GM23248 (cell line): ENCODE measurements around the gene TMEM80. TPM values are rescaled to one million over a fixed set of nuclear protein-coding genes. Genes with fewer than 3 reads are reported as not detected.

Source experiments
- DNase-seq: peaks from one replicate; pipeline ENCODE4 v3.0.0-alpha.2; 2015
- H2AFZ ChIP-seq: fragments of 200-600 bp; sonication (generic); 2 replicates; pipeline ENCODE4 v1.6.1; 2016; ENCODE audit warnings: antibody characterized with exemption
- H3F3A ChIP-seq: fragments of 200-600 bp; sonication (generic); 2 replicates; pipeline ENCODE4 v1.6.1; 2016; ENCODE audit warnings: mild to moderate bottlenecking, antibody characterized with exemption, mixed run types; ENCODE audit not compliant: insufficient read depth
- H3K27ac ChIP-seq: fragments of 200-600 bp; sonication (generic); 2 replicates; pipeline ENCODE4 v1.5.1; 2016; ENCODE audit warnings: mild to moderate bottlenecking
- H3K27me3 ChIP-seq: fragments of 200-600 bp; sonication (generic); replicated peaks from 2 replicates; pipeline ENCODE4 v1.6.1; 2016; ENCODE audit warnings: mild to moderate bottlenecking; ENCODE audit not compliant: insufficient read depth
- H3K36me3 ChIP-seq: fragments of 200-600 bp; sonication (generic); 2 replicates; pipeline ENCODE4 v1.6.1; 2016; ENCODE audit warnings: low read depth, mild to moderate bottlenecking
- H3K4me1 ChIP-seq: fragments of 200-600 bp; sonication (generic); 2 replicates; pipeline ENCODE4 v1.6.1; 2016; ENCODE audit warnings: mild to moderate bottlenecking; ENCODE audit not compliant: insufficient read depth
- H3K4me2 ChIP-seq: fragments of 200-600 bp; sonication (generic); one replicate; pipeline ENCODE4 v1.6.1; 2016; ENCODE audit warnings: mild to moderate bottlenecking; ENCODE audit not compliant: unreplicated experiment
- H3K4me3 ChIP-seq: fragments of 200-600 bp; sonication (generic); 2 replicates; pipeline ENCODE4 v1.5.1; 2016; ENCODE audit warnings: mild to moderate bottlenecking
- H3K79me2 ChIP-seq: fragments of 200-600 bp; sonication (generic); 2 replicates; pipeline ENCODE4 v1.6.1; 2016; ENCODE audit warnings: mild to moderate bottlenecking; ENCODE audit not compliant: insufficient read depth
- H3K9ac ChIP-seq: fragments of 200-600 bp; sonication (generic); 2 replicates; pipeline ENCODE4 v1.6.1; 2016; ENCODE audit warnings: mild to moderate bottlenecking
- H3K9me2 ChIP-seq: fragments of 200-600 bp; sonication (generic); 2 replicates; pipeline ENCODE4 v1.6.1; 2016; ENCODE audit warnings: mixed run types, mild to moderate bottlenecking, moderate library complexity; ENCODE audit not compliant: insufficient read depth
- H3K9me3 ChIP-seq: fragments of 200-600 bp; sonication (generic); one replicate; pipeline ENCODE4 v1.6.1; 2017; ENCODE audit warnings: low read depth
- H4K20me1 ChIP-seq: fragments of 200-600 bp; sonication (generic); 2 replicates; pipeline ENCODE4 v1.6.0; 2016; ENCODE audit not compliant: insufficient read depth
- EZH2 ChIP-seq: fragments of 200-600 bp; sonication (generic); IDR thresholded peaks from 2 replicates; pipeline ENCODE4 v1.6.1; 2018; ENCODE audit warnings: antibody characterized with exemption, mild to moderate bottlenecking; ENCODE audit not compliant: insufficient read depth, poor library complexity, severe bottlenecking
- EZH2phosphoT487 ChIP-seq: fragments of 200-600 bp; sonication (generic); IDR thresholded peaks from 2 replicates; pipeline ENCODE4 v1.6.1; 2018; ENCODE audit warnings: antibody characterized with exemption, moderate library complexity, mild to moderate bottlenecking, low read depth; ENCODE audit not compliant: insufficient read depth
- WGBS, 2 experiments: methylation state at CpG; one replicate each; pipeline ENCODE4 v1.1.6; 2015 to 2017; ENCODE audit warnings: low lambda C conversion rate in 2 of 2, low coverage in 1 of 2; ENCODE audit errors: missing lambda C conversion rate in 2 of 2; 5-methylcytosine and 5-hydroxymethylcytosine counted together
- in situ Hi-C: fragments of 300-500 bp; cut with MboI; formaldehyde crosslinking; loops from 2 replicates; pipeline ENCODE4 v1.15.0; 2020
- polyA plus RNA-seq: library from polyadenylated mRNA; unstranded; fragments of >200 nt; fragmentation: Nextera tagmentation; extraction: Ambion mirVana; gene quantifications from 2 replicates; pipeline ENCODE4 v1.2.1, GENCODE V29; 2016
- total RNA-seq: library from RNA; depleted of rRNA; stranded (reverse); fragments of >200 nt; shearing (Covaris generic); gene quantifications from 2 replicates; pipeline ENCODE4 v1.2.3, GENCODE V29; 2014

TMEM80 gene
- total and polyA plus RNA-seq, 2 experiments from 2014 or later, result 27.0 to 50.1 TPM

DNA sequence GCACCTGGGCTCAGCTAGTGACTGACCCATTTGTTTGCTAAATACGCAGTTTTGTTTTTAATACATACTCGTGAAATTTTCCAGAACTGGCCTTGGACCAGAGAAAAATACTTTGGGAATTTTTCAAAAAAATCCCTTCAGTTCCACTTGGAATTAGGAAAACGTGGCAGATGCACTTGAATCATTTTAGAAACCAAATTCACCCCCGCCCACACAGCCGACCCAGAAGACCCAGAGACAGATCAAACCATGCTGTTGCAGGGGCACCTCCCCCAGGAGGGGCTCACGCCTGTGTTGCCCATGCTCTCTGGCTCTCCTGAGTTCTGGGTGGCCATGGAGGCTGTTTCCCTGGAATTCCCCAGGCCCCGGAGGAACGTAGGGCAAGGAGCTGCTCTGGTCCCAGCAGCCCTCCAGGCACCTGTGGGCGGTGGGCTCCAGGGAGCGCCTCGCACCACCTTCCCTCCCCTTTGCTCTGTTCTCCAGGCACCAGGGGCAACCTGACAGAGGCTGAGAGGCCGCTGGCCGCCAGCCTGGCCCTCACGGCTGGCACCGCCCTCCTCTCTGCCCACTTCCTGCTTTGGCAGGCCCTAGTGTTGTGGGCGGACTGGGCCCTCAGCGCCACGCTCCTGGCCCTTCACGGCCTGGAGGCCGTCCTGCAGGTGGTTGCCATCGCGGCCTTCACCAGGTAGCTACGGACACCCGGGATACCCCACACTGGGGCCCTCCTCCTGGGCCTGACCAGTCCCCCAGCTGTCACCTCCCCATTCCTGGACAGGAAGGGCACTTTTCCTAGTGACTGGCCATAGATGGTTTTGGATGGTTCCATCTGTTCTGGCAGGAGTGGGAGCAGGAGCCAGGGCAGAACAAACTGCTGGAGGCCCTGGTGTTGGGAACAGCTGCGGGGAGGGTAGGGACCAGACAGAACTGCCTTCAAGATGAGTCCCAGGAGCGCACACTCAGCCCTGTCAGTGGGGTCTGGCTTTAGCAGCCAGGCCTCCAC lies 7.1 kb downstream of the TMEM80 start:
- peaks cover 22% of the 10 kb centered on the region for H3K4me1 ChIP-seq
- H3K27ac ChIP-seq, result peak overlapping the region; percentile 30; the same call in 1 of the 2 replicates
- peaks cover 77% of the 10 kb centered on the region for H3K79me2 ChIP-seq
- H3K9ac ChIP-seq, result peak overlapping the region; percentile 35
- H3K4me2 ChIP-seq, result peak overlapping the region; percentile 17
- H2AFZ ChIP-seq, result no peak overlapping the region
- in situ Hi-C loops, result no loop called here
- H3K9me2 ChIP-seq, result no peaks in the 10 kb centered on the region
- peak; percentile 61 for DNase-seq
- peaks cover 19% of the 10 kb centered on the region for H3F3A ChIP-seq
- H3K9me3 ChIP-seq, result no peaks in the 10 kb centered on the region
- H3K4me3 ChIP-seq, result peak overlapping the region; percentile 20; the same call in 1 of the 2 replicates
- WGBS, 2 experiments, result 36 to 37% methylated on average over 24 to 26 of the region's 26 CpGs
- no peaks in the 10 kb centered on the region for H4K20me1 ChIP-seq
- no peaks in the 10 kb centered on the region for H3K27me3 ChIP-seq
- no peak for TF ChIP-seq EZH2phosphoT487
- H3K36me3 ChIP-seq, result no peaks in the 10 kb centered on the region

DNA sequence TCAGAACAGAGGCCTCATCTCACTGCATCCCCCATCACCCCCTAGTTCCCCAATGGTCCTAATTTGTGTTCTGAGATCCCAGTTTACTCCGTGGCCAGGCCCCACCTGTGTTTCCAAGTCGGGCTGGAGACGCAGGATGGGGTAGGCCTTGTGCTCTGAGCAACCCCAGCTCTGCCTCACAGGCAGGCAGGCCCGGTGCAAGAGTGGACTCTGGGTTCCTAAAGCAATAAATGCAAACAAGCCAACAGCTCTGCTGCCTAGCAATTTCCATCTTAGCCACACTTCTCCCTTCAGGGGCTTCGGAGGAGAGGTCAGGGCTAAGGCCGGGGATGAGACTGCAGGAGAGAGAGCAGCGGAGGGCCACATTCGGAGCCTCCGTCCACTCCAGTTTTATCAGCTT lies 7.9 kb downstream of the TMEM80 start:
- H3K79me2 ChIP-seq, result peaks cover 75% of the 10 kb centered on the region
- peak overlapping the region; percentile 35; the same call in 1 of the 2 replicates for H3K9ac ChIP-seq
- H3K36me3 ChIP-seq, result no peaks in the 10 kb centered on the region
- DNase-seq, result no peak
- no peaks in the 10 kb centered on the region for H3K27me3 ChIP-seq
- H3K9me3 ChIP-seq, result no peaks in the 10 kb centered on the region
- no peak overlapping the region for H3K4me3 ChIP-seq
- H3K4me2 ChIP-seq, result no peak overlapping the region
- peaks cover 15% of the 10 kb centered on the region for H3K4me1 ChIP-seq
- no peaks in the 10 kb centered on the region for H3K9me2 ChIP-seq
- no peak overlapping the region for H2AFZ ChIP-seq
- 77 to 86% methylated on average over 9 of the region's 9 CpGs for WGBS, 2 experiments
- no peak for TF ChIP-seq EZH2
- TF ChIP-seq EZH2phosphoT487, result no peak
- in situ Hi-C loops, result no loop called here
- 0 out of 2 replicates have a peak overlapping the region, but pooled peaks have one; percentile 30 for H3K27ac ChIP-seq
- H3F3A ChIP-seq, result peaks cover 11% of the 10 kb centered on the region
- no peaks in the 10 kb centered on the region for H4K20me1 ChIP-seq

DNA sequence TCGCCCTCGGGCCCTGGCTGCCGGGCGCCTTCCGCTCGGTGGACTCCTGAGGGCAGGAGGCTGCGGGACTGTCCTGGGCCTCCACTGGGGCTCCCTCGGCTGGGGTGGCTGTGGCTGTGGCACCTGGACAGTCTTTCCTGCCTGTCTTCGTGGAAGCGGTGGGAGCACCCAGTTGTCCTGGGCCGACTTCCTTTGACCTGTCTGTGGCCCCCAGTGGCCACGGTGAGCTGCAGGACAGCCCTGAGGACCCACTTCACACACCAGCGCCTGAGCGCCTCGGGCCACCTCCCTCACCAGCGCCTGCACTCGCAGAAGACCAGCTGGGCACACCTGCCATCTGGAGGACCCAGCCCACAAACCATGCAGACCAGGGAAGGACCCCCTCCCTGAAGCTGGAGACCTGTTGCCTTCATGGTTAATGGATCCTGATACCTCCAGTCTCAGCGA lies 8.6 kb downstream of the TMEM80 start:
- H3K4me1 ChIP-seq, result peaks cover 12% of the 10 kb centered on the region
- no peaks in the 10 kb centered on the region for H4K20me1 ChIP-seq
- H3K9me2 ChIP-seq, result no peaks in the 10 kb centered on the region
- TF ChIP-seq EZH2 (no peak), EZH2phosphoT487 (no peak)
- no peak for DNase-seq
- H3K9me3 ChIP-seq, result no peaks in the 10 kb centered on the region
- H3K9ac ChIP-seq, result no peak overlapping the region
- no peaks in the 10 kb centered on the region for H3K27me3 ChIP-seq
- WGBS, 2 experiments, result 85 to 86% methylated on average over 17 to 18 of the region's 18 CpGs
- H3K4me3 ChIP-seq, result no peak overlapping the region
- peaks cover 10% of the 10 kb centered on the region; the same call in 1 of the 2 replicates for H3F3A ChIP-seq
- H3K79me2 ChIP-seq, result peaks cover 67% of the 10 kb centered on the region
- no peak overlapping the region for H2AFZ ChIP-seq
- H3K27ac ChIP-seq, result no peak overlapping the region
- in situ Hi-C loops, result no loop called here
- no peak overlapping the region for H3K4me2 ChIP-seq
- no peaks in the 10 kb centered on the region for H3K36me3 ChIP-seq

DNA sequence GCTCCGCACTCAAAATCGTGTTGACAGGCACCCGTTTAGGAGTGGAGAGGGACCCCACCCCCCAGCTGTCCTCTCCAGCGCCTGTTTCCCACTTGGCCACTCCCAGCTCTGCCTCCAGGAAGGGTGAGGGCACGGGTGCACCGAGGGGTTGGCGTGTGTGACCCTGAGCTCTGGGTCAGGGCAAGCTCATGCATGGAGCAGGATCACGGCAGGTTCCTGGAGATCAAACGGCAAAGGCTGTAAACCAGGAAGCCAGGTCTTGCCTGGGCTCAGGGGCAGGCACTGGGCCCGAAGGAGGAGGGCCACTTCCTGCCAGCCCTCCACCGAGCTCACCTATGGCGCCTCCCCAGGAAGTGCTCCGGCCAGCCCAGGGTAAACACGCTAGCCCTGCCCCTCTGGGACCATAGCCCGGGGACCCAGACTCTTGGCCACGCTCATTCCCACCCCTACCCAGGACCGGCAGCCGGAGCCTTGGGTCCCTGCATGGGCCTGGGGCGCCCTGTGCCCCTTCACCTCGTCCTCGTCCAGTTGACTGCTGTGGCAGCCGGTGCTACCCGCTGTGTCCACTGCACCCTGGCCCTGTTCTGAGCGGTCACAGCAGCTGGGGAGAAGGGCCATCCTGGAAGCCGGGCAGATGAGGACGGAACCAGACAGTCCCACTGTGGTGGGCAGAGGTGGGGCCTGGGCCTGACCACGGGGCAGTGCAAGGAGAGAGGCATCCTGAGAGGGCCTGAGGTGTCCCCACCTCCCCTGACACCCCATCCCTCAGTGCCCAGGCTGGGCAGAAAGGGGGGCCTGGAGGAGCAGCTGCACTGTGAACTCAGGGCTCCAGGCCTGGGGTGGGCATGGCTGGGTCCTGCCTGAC lies 9.4 kb downstream of the TMEM80 start:
- Histone ChIP-seq H3K27ac (no peak overlapping the region), H3K4me2 (peak overlapping the region; percentile 53), H3K79me2 (peaks cover 60% of the 10 kb centered on the region), H3K9me3 (no peaks in the 10 kb centered on the region), H4K20me1 (no peaks in the 10 kb centered on the region), H3K9me2 (no peaks in the 10 kb centered on the region), H3K4me1 (peaks cover 12% of the 10 kb centered on the region), H3K36me3 (no peaks in the 10 kb centered on the region), H3K9ac (peak overlapping the region; percentile 89), H2AFZ (no peak overlapping the region), H3K27me3 (no peaks in the 10 kb centered on the region), H3K4me3 (peak overlapping the region; percentile 87), H3F3A (peaks cover 10% of the 10 kb centered on the region; the same call in 1 of the 2 replicates)
- no peak for TF ChIP-seq EZH2
- TF ChIP-seq EZH2phosphoT487, result no peak
- 79 to 85% methylated on average over 26 to 27 of the region's 27 CpGs for WGBS, 2 experiments
- in situ Hi-C loops, result no loop called here
- no peak for DNase-seq
